Body of pancreas (tissue), 4 donors: ENCODE measurements around the gene DUSP28.

Experiments
- CTCF ChIP-seq, 7 experiments: fragments of 450-650 bp in 4 of 7; fragments of 200-600 bp in 3 of 7; sonication (generic) in 3 of 7; IDR thresholded peaks; one replicate each; pipeline ENCODE4 v1.5.1; 2016 to 2019; ENCODE audit warnings: antibody characterized with exemption in 7 of 7
- POLR2A ChIP-seq, 3 donors: fragments of 450-650 bp; IDR thresholded peaks; one replicate each; pipeline ENCODE4 v1.6.1; 2016; ENCODE audit warnings: antibody characterized with exemption in 3 of 3, mild to moderate bottlenecking in 2 of 3

- TF ChIP-seq CTCF (IDR thresholded peaks at IDR 0.05) (no peak), POLR2A (IDR thresholded peaks at IDR 0.05) (no peak)
These were observed 22.6 kb downstream of the DUSP28 start for GRCh38 chr2:240582781-240583180.
